GM18858 (cell line): Measurements from ENCODE around the gene ADAM8.
"Not testable (repeated sequence)": the region's sequence is repeated elsewhere in the genome, so short reads cannot be mapped to it uniquely, and the experiment has no call there.

Experiments used
- ATAC-seq: cut with Tn5 transposase; IDR thresholded peaks from one replicate; pipeline ENCODE4 v1.9.1; 2021; ENCODE audit not compliant: unreplicated experiment

ADAM8 gene

GRCh38 chr10:133234796-133235195 lies 41.9 kb downstream of the ADAM8 start:
- ATAC-seq = not testable (repeated sequence)

GRCh38 chr10:133231946-133232574 lies 44.6 kb downstream of the ADAM8 start:
- ATAC-seq = no peak

DNA sequence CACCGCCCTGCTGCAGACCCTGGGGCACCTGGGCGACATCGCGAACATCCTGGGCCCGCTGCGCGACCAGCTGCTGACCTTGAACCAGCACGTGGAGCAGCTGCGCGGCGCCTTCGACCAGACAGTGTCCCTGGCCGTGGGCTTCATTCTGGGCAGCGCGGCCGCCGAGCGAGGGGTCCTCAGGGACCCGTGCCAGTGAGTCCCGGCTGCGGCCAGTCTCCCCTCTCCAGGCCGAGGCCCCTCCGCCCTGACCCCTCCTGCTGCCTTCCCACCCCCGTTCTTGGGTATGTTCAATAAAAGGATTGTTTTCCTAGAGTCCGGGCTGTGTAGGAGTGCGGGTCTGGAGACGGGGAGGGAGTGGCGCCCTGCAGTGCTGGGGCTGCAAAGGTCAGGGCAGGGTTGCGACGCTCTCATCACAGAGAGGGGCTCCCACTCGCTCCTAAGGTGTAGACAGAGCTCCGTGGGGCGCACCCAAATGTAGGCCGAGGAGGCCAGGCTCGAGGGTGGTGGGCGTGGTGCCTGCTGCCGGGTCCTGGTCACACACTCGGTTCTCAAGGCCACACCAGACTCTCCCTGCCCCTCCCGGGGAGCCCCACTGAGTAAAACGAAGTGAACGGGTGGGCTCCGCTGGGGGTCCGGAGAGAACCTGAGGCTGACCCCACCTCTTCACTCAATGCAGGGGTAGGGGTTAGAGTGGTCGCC lies 45.3 kb downstream of the ADAM8 start:
- no peak for ATAC-seq

GRCh38 chr10:133230387-133231195 lies 46.1 kb downstream of the ADAM8 start:
- ATAC-seq = no peak

DNA sequence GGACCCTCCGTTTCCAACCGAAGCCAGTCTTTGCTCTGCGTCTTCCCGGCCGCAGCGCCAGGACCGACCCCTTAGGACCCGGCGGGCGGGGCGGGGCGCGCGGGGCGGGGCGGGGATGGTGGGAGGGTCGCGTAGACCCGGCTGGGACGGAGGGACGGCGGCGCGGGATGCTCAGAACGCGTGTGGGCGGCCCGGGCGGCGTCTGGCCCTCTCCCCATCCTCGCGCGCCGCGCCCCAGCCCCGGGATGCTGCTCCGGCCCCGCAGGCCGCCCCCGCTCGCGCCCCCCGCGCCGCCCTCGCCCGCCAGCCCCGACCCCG lies 46.7 kb downstream of the ADAM8 start, which contains the start of gene UTF1:
TSS of gene UTF1 (plus strand) at position 174 of the 318 bp plus-strand sequence. CDS start at position 246, 72 bp downstream.
- ATAC-seq = no peak

DNA sequence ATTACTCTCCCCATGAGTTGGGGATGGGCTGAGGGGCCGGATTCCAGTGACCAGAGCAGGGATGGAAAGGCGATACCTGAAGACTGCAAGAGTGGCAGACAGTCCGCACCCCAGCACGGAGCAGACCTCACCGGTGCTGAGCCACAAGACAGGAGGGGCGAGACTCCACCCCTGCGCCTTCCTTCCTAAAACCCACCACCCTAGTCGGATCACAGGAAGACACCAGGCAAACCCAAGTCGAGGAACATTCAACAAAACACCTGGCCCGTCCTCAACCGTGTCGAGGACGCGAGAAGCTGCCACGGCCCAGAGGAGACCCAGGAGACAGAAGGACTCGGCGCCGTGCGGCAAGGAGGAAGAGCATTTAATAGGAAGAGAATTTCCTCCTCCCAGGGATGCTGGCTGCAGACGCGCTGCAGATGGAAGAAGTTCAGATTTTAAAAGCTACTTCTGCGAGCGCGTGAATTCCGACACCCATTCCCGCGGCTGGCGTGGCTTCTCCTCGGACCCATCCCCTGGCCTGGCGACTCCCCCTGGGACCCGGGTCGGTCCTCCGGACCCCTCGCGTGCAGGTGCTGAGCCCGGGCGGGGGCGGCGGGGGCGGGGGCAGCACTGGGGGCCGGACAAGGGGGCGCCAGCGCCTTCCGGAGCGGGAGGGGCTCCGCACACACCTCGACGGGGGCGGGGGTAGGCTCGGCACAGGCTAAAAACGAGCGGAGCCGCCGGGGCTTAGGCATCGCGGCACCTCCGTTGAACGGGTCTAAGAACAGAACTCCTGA lies 47.2 kb downstream of the ADAM8 start:
- ATAC-seq = no peak

- no peak for ATAC-seq
These were observed 49.4 kb downstream of the ADAM8 start for GRCh38 chr10:133227256-133227655.

- no peak for ATAC-seq
These were observed 50.3 kb downstream of the ADAM8 start for GRCh38 chr10:133226251-133226808.

GRCh38 chr10:133225707-133226191 lies 50.9 kb downstream of the ADAM8 start:
- ATAC-seq = no peak

DNA sequence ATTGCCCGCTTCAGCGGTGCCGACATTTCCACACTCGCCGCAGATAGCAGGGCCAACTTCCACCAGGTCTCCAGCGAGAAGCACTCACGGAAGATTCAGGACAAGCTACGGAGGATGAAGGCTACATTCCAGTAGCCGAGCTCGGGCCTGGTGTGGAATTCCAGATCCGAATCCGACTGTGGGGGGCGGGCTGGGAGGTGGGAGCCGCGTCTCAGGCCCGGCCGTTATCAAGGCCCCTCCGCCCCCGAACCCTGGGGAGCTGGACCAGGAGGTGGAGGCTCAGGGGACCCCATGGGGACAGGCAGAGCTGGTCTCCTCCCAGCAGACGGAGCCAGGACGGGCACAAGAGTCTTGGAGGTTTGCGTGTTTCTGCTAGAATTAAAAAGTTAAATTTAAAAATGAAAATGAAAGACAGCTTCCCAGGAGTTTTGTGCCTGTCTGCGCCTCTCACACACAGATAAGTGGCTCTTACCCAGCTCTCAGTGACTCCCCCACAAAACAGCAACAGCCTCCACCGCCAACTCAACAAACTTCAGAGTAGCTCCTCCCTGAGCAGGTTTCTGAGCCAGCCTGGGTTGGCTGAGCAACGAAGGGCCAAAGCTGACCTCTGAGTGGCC lies 51.8 kb downstream of the ADAM8 start:
- no peak for ATAC-seq

DNA sequence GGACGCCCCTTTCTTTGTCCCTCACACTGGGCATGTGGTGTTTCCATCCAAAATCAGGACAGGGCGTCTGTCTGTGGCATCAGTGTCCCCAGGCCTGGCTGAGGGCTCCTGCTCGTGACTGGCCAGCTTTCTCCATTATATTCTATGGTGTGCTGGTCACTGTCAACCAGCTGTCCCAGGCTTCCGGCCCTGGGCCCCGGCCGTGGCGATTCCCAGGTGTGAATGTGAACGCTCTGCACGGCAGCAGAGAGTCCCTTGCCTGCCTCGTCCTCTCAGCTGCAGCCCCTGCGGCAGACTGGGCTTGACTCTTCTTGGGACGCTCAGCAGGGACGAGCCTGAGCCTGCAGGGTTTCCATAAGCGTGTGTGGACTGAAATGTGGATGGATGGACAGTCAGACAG lies 52.6 kb downstream of the ADAM8 start:
- no peak for ATAC-seq

DNA sequence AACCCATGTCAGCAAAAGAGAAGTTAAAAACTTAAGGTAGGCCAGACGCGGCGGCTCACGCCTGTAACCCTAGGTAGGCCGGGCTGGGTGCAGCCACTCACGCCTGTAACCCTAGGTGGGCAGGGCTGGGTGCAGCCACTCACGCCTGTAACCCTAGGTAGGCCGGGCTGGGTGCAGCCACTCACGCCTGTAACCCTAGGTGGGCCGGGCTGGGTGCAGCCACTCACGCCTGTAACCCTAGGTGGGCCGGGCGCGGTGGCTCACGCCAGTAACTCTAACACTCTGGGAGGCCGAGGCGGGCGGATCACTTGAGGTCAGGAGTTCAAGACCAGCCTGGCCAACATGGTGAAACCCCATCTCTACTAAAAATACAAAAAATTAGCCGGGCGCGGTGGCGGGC lies 54.9 kb downstream of the ADAM8 start:
- not testable (repeated sequence) for ATAC-seq

DNA sequence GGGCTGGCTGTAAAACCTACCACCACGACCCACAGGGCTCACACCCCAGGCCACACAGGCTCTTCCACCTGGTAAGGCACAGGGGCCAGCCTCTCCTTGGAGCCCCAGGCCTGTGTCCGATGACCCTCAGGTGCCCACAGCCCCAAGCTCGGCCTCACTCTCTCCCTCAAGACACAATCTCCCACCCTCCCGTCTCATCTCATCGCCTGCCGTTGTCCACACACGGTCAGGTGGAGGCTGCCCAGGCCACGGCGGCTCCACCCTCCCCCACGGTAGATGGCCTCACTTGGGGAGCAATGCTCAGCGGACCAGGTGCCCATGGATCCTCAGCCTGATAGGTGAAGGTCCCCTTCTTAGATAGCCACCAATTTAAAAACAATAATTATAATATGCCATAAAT lies 55.3 kb downstream of the ADAM8 start:
- no peak for ATAC-seq

GRCh38 chr10:133219782-133220181 lies 56.9 kb downstream of the ADAM8 start:
- no peak for ATAC-seq

DNA sequence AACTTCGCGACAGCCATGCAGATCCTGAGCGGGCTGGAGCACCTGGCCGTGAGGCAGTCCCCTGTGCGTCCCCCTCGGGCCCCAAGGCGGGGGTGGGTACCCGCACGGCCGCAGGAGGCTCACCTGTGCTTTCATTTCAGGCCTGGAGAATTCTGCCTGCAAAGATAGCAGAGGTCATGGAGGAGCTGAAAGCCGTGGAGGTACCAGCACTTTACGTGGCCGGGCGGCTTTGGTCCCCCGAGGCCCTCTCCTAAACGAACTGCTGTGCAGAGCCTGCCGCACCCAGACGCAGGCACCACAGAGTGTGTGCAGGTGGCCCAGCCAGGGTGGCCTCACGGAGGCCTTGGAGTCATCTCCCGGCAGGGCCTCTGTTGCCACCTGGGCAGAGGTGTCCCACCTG lies 57.8 kb downstream of the ADAM8 start:
- ATAC-seq = no peak

DNA sequence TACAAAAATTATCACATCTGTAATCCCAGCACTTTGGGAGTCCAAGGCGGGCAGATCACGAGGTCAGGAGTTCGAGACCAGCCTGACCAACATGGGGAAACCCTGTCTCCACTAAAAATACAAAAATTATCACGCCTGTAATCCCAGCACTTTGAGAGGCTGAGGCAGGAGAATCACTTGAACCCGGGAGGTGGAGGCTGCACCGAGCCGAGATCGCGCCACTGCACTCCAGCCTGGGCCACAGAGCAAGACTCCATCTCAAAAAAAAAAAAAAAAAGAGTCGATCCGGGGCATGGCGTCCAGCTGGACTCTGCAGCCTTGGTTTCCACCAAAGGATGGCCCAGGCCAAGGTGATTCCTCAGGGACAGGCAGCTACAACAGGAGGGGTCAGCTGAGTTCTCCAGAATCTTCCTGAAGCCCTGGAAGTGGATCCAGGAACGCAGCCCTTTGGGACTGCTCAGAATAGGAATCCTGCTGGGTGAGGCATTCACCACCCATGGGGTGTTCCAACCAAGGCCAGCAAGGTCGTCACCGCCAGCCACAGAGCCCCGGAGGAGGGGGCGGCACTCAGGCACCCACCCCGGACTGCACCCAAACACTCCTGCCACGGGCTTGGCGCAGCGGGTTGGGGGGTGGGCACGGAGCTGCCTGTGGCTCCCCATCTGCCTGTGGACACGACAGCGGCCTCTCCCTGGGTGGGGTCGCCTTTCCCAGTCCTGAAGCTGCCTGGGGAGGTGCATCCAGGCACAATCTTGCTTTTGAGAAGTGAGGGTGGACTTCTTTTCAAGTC lies 58.7 kb downstream of the ADAM8 start:
- no peak for ATAC-seq

DNA sequence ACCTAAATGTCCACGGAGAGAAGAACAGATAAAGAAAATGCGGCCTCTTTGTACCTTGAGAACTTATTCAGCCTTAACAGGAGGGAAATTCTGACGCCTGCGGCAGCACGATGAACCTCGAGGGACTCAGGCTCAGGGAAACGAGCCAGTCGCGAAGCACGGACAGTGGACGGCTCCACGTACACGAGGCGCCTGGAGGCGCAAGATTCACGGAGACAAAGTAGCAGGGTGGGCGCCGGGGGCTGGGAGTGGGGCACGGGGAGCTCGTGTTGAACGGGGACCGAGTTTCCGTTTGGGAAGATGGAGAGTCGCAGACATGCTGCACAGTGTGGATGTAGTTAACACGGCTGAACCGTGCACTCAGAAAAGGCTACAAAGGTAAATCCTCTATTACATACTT lies 59.9 kb downstream of the ADAM8 start:
- no peak for ATAC-seq

DNA sequence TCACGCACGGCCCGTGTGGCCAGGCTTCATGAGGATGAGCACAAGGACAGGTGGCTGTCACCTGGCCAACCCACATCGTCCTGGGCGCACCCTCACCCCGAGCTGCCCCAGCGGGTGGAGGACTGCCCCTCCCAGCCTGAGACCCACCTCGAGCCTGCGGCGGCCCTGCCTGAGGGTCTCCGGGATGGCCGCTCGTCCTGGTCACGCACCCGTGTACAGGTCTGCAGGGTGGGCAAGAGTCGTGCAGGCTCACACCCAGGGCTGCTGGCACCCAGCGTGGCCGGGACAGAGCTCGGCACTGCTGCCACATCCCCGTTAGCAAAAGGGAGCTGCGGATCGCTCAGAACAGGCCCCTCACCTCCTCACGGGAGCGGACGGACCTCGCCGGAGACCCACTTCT lies 61.1 kb downstream of the ADAM8 start:
- ATAC-seq = no peak
